Measurements from ENCODE around the gene SFN. TPM values are rescaled to one million over a fixed set of nuclear protein-coding genes. Genes with fewer than 3 reads are reported as not detected.

The SFN gene
- total and polyA plus RNA-seq, 3 donors from 2014 or later = 0.31 to 0.41 TPM; not detected in 1

- intact Hi-C loops (cut with DNase I; ENCODE audit: low total_unique reads) = no loop called here
- Histone ChIP-seq H3K27me3 (no peaks in the 10 kb centered on the region), H3K9me3 (no peaks in the 10 kb centered on the region), H3K27ac (no peak overlapping the region), H3K4me1 (no peaks in the 10 kb centered on the region), H3K4me3 (no peak overlapping the region), H3K36me3 (ENCODE audit: low read depth, missing control alignments) (no peaks in the 10 kb centered on the region)
- 67 to 74% methylated on average over 6 of the region's 6 CpGs for WGBS, 2 donors
- no peak for DNase-seq
- TF ChIP-seq POLR2A (IDR thresholded peaks at IDR 0.05) (no peak), CTCF (IDR thresholded peaks at IDR 0.05) (no peak)
Observed at GRCh38 chr1:26907071-26907917, 44.3 kb downstream of the SFN start.

- WGBS, 2 donors = 88 to 94% methylated on average over 3 of the region's 3 CpGs
- Histone ChIP-seq H3K4me3 (no peak overlapping the region), H3K27ac (no peak overlapping the region), H3K27me3 (no peaks in the 10 kb centered on the region), H3K36me3 (ENCODE audit: low read depth, missing control alignments) (no peaks in the 10 kb centered on the region), H3K4me1 (no peaks in the 10 kb centered on the region), H3K9me3 (no peaks in the 10 kb centered on the region)
- no peak for DNase-seq
- TF ChIP-seq CTCF (IDR thresholded peaks at IDR 0.05) = no peak
- no peak for TF ChIP-seq POLR2A (IDR thresholded peaks at IDR 0.05)
- intact Hi-C loops (cut with DNase I; ENCODE audit: low total_unique reads) = no loop called here
Observed at GRCh38 chr1:26909951-26910342, 47.0 kb downstream of the SFN start.

GRCh38 chr1:26910343-26911160 lies 47.6 kb downstream of the SFN start:
- H3K9me3 ChIP-seq = no peaks in the 10 kb centered on the region
- TF ChIP-seq POLR2A (IDR thresholded peaks at IDR 0.05) = no peak
- no peaks in the 10 kb centered on the region for H3K36me3 ChIP-seq (ENCODE audit: low read depth, missing control alignments)
- WGBS, 2 donors = 90 to 94% methylated on average over 4 of the region's 4 CpGs
- H3K27ac ChIP-seq = no peak overlapping the region
- no peak overlapping the region for H3K4me3 ChIP-seq
- H3K4me1 ChIP-seq = no peaks in the 10 kb centered on the region
- intact Hi-C loops (cut with DNase I; ENCODE audit: low total_unique reads) = no loop called here
- no peaks in the 10 kb centered on the region for H3K27me3 ChIP-seq
- no peak for DNase-seq

- intact Hi-C loops (cut with DNase I; ENCODE audit: low total_unique reads) = no loop called here
- Histone ChIP-seq H3K27ac (no peak overlapping the region), H3K27me3 (no peaks in the 10 kb centered on the region), H3K4me1 (no peaks in the 10 kb centered on the region), H3K4me3 (no peak overlapping the region), H3K9me3 (no peaks in the 10 kb centered on the region), H3K36me3 (ENCODE audit: low read depth, missing control alignments) (no peaks in the 10 kb centered on the region)
- DNase-seq = no peak
- TF ChIP-seq CTCF (IDR thresholded peaks at IDR 0.05) = no peak
- no peak for TF ChIP-seq POLR2A (IDR thresholded peaks at IDR 0.05)
- 84 to 88% methylated on average over 4 to 8 of the region's 8 CpGs for WGBS, 2 donors
Observed at GRCh38 chr1:26911399-26912146, 48.6 kb downstream of the SFN start.

- Histone ChIP-seq H3K27ac (no peak overlapping the region), H3K36me3 (ENCODE audit: low read depth, missing control alignments) (no peaks in the 10 kb centered on the region), H3K27me3 (no peaks in the 10 kb centered on the region), H3K9me3 (no peaks in the 10 kb centered on the region), H3K4me1 (no peaks in the 10 kb centered on the region), H3K4me3 (no peak overlapping the region)
- intact Hi-C loops (cut with DNase I; ENCODE audit: low total_unique reads) = no loop called here
- DNase-seq = no peak
- 31 to 52% methylated on average over 2 of the region's 2 CpGs for WGBS, 2 donors
- TF ChIP-seq CTCF (IDR thresholded peaks at IDR 0.05) (no peak), POLR2A (IDR thresholded peaks at IDR 0.05) (no peak)
Observed at GRCh38 chr1:26912147-26912490, 49.2 kb downstream of the SFN start.

Measured in testis (tissue), 3 donors.